IMR-90 (cell line): ENCODE measurements around the gene ARHGEF10L. TPM values are rescaled to one million over a fixed set of nuclear protein-coding genes. Genes with fewer than 3 reads are reported as not detected.
A peak's percentile ranks its signal among the peaks of the same experiment; 100 is the strongest.

Source experiments
- ATAC-seq: fragments of 200-7000 bp; cut with Tn5 transposase; 2 replicates; pipeline ENCODE4 v1.9.1; 2020; ENCODE audit warnings: low read depth, mild to moderate bottlenecking, moderate library complexity
- BruUV-seq: library from RNA; stranded (reverse); fragments of 400-500 nt; replicated peaks from 2 replicates; lab custom pipeline; 2021; lab: Mats Ljungman, UMichigan
- CTCF ChIA-PET: fragments of 300-600 bp; formaldehyde crosslinking; extraction: SDS; loops from one replicate; lab custom pipeline; 2021; ENCODE audit warnings: antibody characterized with exemption; lab: Yijun Ruan, JAX
- POLR2A ChIA-PET: fragments of 300-600 bp; sonication (Branson Sonifier 250); formaldehyde crosslinking; loops from one replicate; lab custom pipeline; 2022; ENCODE audit warnings: antibody characterized with exemption; ENCODE audit not compliant: unreplicated experiment; lab: Charles Lee
- DNase-seq: peaks from one replicate; pipeline ENCODE4 v3.0.0; 2013
- H2AFZ ChIP-seq: replicated peaks from 2 replicates; pipeline ENCODE3; 2013; ENCODE audit warnings: low read length, mild to moderate bottlenecking; ENCODE audit not compliant: poor library complexity
- H2AK5ac ChIP-seq: 2 replicates; pipeline ENCODE4 v1.6.1; 2013; ENCODE audit warnings: low read depth, low read length, inconsistent platforms
- H2AK9ac ChIP-seq: replicated peaks from 2 replicates; pipeline ENCODE3; 2013; ENCODE audit warnings: mild to moderate bottlenecking, low read depth, low read length, moderate library complexity; ENCODE audit not compliant: poor library complexity
- H2BK120ac ChIP-seq: 2 replicates; pipeline ENCODE4 v1.6.1; 2013; ENCODE audit warnings: low read depth, low read length, inconsistent platforms
- H2BK15ac ChIP-seq: 3 replicates; pipeline ENCODE4 v1.6.1; 2013; ENCODE audit warnings: low read depth, low read length, inconsistent platforms
- H2BK20ac ChIP-seq: 2 replicates; pipeline ENCODE4 v1.6.1; 2013; ENCODE audit warnings: low read depth, mild to moderate bottlenecking, inconsistent platforms, low read length, moderate library complexity
- H2BK5ac ChIP-seq: 2 replicates; pipeline ENCODE4 v1.6.1; 2013; ENCODE audit warnings: mild to moderate bottlenecking, low read depth, low read length, inconsistent platforms; ENCODE audit not compliant: poor library complexity, severe bottlenecking
- H3K14ac ChIP-seq: replicated peaks from 2 replicates; pipeline ENCODE4 v1.6.1; 2013; ENCODE audit warnings: low read depth, low read length, inconsistent platforms
- H3K18ac ChIP-seq: 2 replicates; pipeline ENCODE4 v1.6.1; 2013; ENCODE audit warnings: low read depth, low read length, control low read depth
- H3K23ac ChIP-seq: 2 replicates; pipeline ENCODE4 v1.6.1; 2013; ENCODE audit warnings: low read depth, low read length, inconsistent platforms
- H3K27ac ChIP-seq: 2 replicates; pipeline ENCODE4 v1.5.1; 2013; ENCODE audit warnings: mild to moderate bottlenecking, control low read depth, low read length; ENCODE audit not compliant: insufficient read depth
- H3K27me3 ChIP-seq: 2 replicates; pipeline ENCODE4 v1.6.1; 2013; ENCODE audit warnings: low read length; ENCODE audit not compliant: control insufficient read depth, insufficient read depth
- H3K36me3 ChIP-seq: 2 replicates; pipeline ENCODE4 v1.6.1; 2013; ENCODE audit warnings: low read length, mixed read lengths; ENCODE audit not compliant: control insufficient read depth, insufficient read depth
- H3K4ac ChIP-seq: 2 replicates; pipeline ENCODE4 v1.6.1; 2013; ENCODE audit warnings: low read depth, low read length, inconsistent platforms
- H3K4me1 ChIP-seq: 2 replicates; pipeline ENCODE4 v1.6.1; 2013; ENCODE audit warnings: low read length, mixed read lengths; ENCODE audit not compliant: control insufficient read depth, insufficient read depth
- H3K4me2 ChIP-seq: 2 replicates; pipeline ENCODE4 v1.6.1; 2013; ENCODE audit warnings: low read depth, mild to moderate bottlenecking, control low read depth, low read length, moderate library complexity
- H3K4me3 ChIP-seq: 2 replicates; pipeline ENCODE4 v1.5.1; 2013; ENCODE audit warnings: low read depth, mild to moderate bottlenecking, control low read depth, low read length, moderate library complexity; ENCODE audit not compliant: insufficient read depth
- H3K56ac ChIP-seq: 2 replicates; pipeline ENCODE4 v1.6.1; 2013; ENCODE audit warnings: low read length, inconsistent platforms; ENCODE audit not compliant: insufficient read depth; ENCODE audit errors: extremely low read depth
- H3K79me1 ChIP-seq, 2 experiments: 2 replicates each; pipeline ENCODE4 v1.6.1; 2013; ENCODE audit warnings: low read length in 2 of 2, inconsistent platforms in 1 of 2, low read depth in 1 of 2
- H3K9ac ChIP-seq: 2 replicates; pipeline ENCODE4 v1.6.1; 2013; ENCODE audit warnings: low read depth, low read length, control low read depth
- H3K9me1 ChIP-seq: 2 replicates; pipeline ENCODE4 v1.6.1; 2013; ENCODE audit warnings: low read length, inconsistent platforms; ENCODE audit not compliant: insufficient read depth
- H3K9me3 ChIP-seq: 2 replicates; pipeline ENCODE4 v1.6.1; 2013; ENCODE audit warnings: low read length; ENCODE audit not compliant: control insufficient read depth, insufficient read depth
- H4K20me1 ChIP-seq: 2 replicates; pipeline ENCODE4 v1.6.1; 2013; ENCODE audit warnings: low read length, inconsistent platforms; ENCODE audit not compliant: insufficient read depth
- H4K5ac ChIP-seq: 2 replicates; pipeline ENCODE4 v1.6.1; 2013; ENCODE audit warnings: mild to moderate bottlenecking, low read depth, low read length, control low read depth
- H4K8ac ChIP-seq, 2 experiments: 2 replicates each; pipeline ENCODE4 v1.6.1; 2013; ENCODE audit warnings: low read depth in 2 of 2, low read length in 2 of 2, control low read depth in 1 of 2, inconsistent platforms in 1 of 2
- H4K91ac ChIP-seq: 2 replicates; pipeline ENCODE4 v1.6.1; 2013; ENCODE audit warnings: low read depth, low read length, inconsistent platforms; ENCODE audit not compliant: insufficient read depth
- CEBPB ChIP-seq: IDR thresholded peaks from 2 replicates; pipeline ENCODE4 v1.6.1; 2012; ENCODE audit warnings: low read depth, low read length, improper control_type of control experiment
- FOS ChIP-seq: fragments of 150-350 bp; IDR thresholded peaks from 2 replicates; pipeline ENCODE4 v1.6.1; 2016; ENCODE audit warnings: low read depth, low read length
- MAFK ChIP-seq: IDR thresholded peaks from 2 replicates; pipeline ENCODE4 v1.6.1; 2012; ENCODE audit warnings: low read depth, low read length, improper control_type of control experiment
- RAD21 ChIP-seq: IDR thresholded peaks from 2 replicates; pipeline ENCODE4 v1.6.1; 2012; ENCODE audit warnings: low read length, improper control_type of control experiment
- SMC3 ChIP-seq: fragments of 150-350 bp; IDR thresholded peaks from 2 replicates; pipeline ENCODE4 v1.6.1; 2016; ENCODE audit warnings: low read depth, mild to moderate bottlenecking, antibody characterized with exemption, low read length, moderate library complexity
- WGBS, 2 experiments: methylation state at CpG; one replicate each; pipeline versions ENCODE4 v1.1.5 to v1.1.7; 2013; ENCODE audit warnings: missing lambda C conversion rate in 2 of 2; ENCODE audit not compliant: insufficient read length in 1 of 2; ENCODE audit errors: extremely low coverage in 2 of 2; 5-methylcytosine and 5-hydroxymethylcytosine counted together
- dilution Hi-C: fragments of 300-500 bp; cut with HindIII; formaldehyde crosslinking; loops from one replicate; pipeline ENCODE4 v1.14.3; 2018; ENCODE audit warnings: low sequenced_read_pairs; ENCODE audit not compliant: unreplicated experiment
- in situ Hi-C: fragments of 300-500 bp; cut with MboI; formaldehyde crosslinking; loops from 3 replicates; pipeline ENCODE4 v1.14.3; 2019; ENCODE audit warnings: low sequenced_read_pairs, inconsistent platforms, mixed read lengths
- intact Hi-C: fragments of 100-400 bp; cut with micrococcal nuclease; formaldehyde crosslinking; loops from 2 replicates; pipeline ENCODE4 v1.10.0; 2022
- polyA plus RNA-seq, 3 experiments: library from polyadenylated mRNA; depleted of rRNA; stranded (reverse); fragments of >200 nt; gene quantifications; 2 replicates each; pipeline ENCODE4 v1.2.3, GENCODE V29; 2012; ENCODE audit warnings: low replicate concordance in 1 of 3
- total RNA-seq: library from RNA; depleted of rRNA; stranded (reverse); fragments of >200 nt; gene quantifications from 2 replicates; pipeline ENCODE4 v1.2.3, GENCODE V29; 2012

Gene ARHGEF10L
- total and polyA plus RNA-seq, 2 of the 4 experiments (the other 2 are of a cell fraction), result 4.8 to 12.4 TPM

DNA sequence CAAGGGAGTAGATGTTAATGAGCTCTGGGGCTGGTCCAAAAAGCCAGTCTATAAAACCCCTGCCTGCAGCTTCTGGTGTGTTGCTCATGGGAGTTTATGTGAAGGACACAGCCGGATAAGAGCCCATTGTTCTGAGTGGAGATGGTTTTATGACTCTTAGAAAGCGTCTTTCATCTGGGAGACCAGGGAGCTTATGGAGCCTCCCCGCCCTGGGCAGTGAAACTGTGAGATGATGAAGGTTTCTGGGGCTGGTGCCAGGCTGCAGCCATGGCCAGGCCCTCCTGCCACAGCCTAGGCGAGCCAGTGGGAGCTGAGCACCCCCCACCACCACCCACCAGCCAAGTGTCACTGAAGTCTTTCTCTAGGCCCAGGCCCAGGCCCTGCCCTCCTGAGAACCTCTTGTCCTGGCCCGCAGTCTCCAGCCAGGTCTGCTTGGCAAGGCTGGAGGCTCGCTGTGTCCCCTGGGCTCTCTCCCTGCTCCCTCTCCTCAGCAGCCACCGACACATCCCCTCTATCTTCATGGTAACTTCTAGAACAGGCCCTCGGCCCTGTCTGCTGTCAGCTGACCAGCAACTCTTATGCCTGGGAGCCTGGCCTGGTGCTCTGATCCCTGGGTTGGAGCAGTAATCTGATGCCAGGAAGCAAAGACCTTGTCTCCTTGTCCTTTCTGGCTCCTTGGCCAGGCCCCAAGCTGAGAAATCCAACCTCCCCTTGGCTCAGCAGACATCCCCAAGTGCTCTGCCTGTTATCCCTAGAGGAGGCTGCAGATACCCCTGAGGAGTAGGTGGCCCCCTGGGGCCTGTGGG is 7.6 kb upstream of the ARHGEF10L start:
- Histone ChIP-seq H3K14ac (no peak overlapping the region), H2AK9ac (peak overlapping the region; percentile 13), H3K4me2 (no peak overlapping the region), H2AFZ (peak overlapping the region; percentile 61), H3K27me3 (peaks cover 5% of the 10 kb centered on the region), H2BK5ac (no peak overlapping the region), H3K9me1 (0 out of 2 replicates have a peak, but pooled peaks cover 4% of the 10 kb centered on the region), H3K79me1 (no peaks in the 10 kb centered on the region), H3K4me1 (peaks cover 7% of the 10 kb centered on the region; the same call in 1 of the 2 replicates), H3K18ac (no peak overlapping the region; the same call in 1 of the 2 replicates), H3K4me3 (no peak overlapping the region), H2BK15ac (no peak overlapping the region), H3K4ac (no peak overlapping the region), H3K23ac (no peak overlapping the region), H3K56ac (no peak overlapping the region), H4K8ac (no peak overlapping the region; a peak in 1 of 4 replicates), H2BK20ac (no peak overlapping the region), H3K36me3 (no peaks in the 10 kb centered on the region), H4K20me1 (no peaks in the 10 kb centered on the region), H4K5ac (peak overlapping the region; percentile 14; the same call in 1 of the 2 replicates), H3K9ac (0 out of 2 replicates have a peak overlapping the region, but pooled peaks have one; percentile 9), H3K27ac (peak overlapping the region; percentile 11; the same call in 1 of the 2 replicates), H3K9me3 (no peaks in the 10 kb centered on the region), H2AK5ac (no peak overlapping the region), H2BK120ac (no peak overlapping the region), H4K91ac (no peak overlapping the region)
- ATAC-seq (peak; percentile 66), DNase-seq (no peak)
- in situ Hi-C loops, result no loop called here
- intact Hi-C loops, result no loop called here
- ChIA-PET CTCF (interaction anchor here (0.6 kb wide), 1 partner anchor 1126 kb away, joined by 3 read pairs; no protein-coding TSS in a partner anchor), POLR2A (no interaction called here)
- no TSS peak for BruUV-seq
- TF ChIP-seq CEBPB (no peak), RAD21 (no peak), FOS (no peak), MAFK (no peak), SMC3 (no peak)
- dilution Hi-C loops, result no loop called here
- 39% methylated on average over 3 of the region's 8 CpGs; no CpG with 5 or more reads in 1 of the 2 experiments for WGBS, 2 experiments
